VCaP (cell line): Measurements from ENCODE around the gene OAT.
A peak's percentile ranks its signal among the peaks of the same experiment; 100 is the strongest.

ENCODE experiments used
- H3K27ac ChIP-seq: fragments of 450-650 bp; 2 replicates; pipeline ENCODE4 v1.5.1; 2017
- TF ChIP-seq, protein P1 (sequence below): fragments of 450-650 bp; conservative IDR thresholded peaks from 2 replicates; pipeline ENCODE4 v1.5.1; 2017; ENCODE audit warnings: mild to moderate bottlenecking, moderate library complexity

The OAT gene

DNA sequence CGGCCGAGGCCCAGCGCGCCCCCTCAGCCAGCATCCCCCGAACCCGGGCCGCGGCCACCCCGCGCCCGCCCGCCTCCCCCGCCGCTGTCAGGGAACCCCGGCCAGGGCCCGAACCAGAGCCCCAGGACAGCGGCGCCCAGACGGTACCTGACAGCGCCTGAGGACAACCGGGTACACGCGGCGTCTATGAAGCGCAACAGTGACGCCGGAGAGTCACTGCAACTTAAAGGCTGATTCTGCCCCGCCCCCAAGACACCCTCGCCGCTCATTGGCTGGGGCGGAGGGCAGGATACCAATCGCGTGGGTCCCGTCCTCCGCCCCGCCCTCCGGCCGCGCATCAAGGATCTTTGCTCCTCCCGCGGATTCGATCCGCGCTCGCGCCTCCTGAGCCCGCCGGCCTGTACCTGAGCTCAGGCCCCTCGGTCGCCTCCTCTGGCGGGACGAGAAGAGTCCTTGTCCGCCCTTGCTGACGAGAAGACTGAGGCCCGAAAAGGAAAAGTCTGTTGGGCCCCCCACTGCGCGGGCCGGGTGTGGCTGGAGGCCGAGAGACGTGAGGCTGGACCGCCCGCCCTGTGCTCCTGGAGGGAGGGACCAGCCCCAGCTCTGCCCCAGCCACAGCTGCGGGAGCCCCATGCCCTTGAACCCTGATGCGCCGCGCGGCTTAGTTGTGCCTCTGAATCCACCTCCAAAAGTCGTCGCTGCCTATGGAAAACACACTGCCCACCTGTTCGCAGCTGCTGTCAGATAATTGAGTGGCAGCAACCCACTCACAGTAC, at the start of gene OAT:
Gene OAT, minus strand, starts transcription at position 198 of the 776 bp plus-strand sequence. CDS start 6,752 bp downstream, outside the sequence.
- TF ChIP-seq, protein P1, sequence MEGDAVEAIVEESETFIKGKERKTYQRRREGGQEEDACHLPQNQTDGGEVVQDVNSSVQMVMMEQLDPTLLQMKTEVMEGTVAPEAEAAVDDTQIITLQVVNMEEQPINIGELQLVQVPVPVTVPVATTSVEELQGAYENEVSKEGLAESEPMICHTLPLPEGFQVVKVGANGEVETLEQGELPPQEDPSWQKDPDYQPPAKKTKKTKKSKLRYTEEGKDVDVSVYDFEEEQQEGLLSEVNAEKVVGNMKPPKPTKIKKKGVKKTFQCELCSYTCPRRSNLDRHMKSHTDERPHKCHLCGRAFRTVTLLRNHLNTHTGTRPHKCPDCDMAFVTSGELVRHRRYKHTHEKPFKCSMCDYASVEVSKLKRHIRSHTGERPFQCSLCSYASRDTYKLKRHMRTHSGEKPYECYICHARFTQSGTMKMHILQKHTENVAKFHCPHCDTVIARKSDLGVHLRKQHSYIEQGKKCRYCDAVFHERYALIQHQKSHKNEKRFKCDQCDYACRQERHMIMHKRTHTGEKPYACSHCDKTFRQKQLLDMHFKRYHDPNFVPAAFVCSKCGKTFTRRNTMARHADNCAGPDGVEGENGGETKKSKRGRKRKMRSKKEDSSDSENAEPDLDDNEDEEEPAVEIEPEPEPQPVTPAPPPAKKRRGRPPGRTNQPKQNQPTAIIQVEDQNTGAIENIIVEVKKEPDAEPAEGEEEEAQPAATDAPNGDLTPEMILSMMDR: peak; percentile 32

DNA sequence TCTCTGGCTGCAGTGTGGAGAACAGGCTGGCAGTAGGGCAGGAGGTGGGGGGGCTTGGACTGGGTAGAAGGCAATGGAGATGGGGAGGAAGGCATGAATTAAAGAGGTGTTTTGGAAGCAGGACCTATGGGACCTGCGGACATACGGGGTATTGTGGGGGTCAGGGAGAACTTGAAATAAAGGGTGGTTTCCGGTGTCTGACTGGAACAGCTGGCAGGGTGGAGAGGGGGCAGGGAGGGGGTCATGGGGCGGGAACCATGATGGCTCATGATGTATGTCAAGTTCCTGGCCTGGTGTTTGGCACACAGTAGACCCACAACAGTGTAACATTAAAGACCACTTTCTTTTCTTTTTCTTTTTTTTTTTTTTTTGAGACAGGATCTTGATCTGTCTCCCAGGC, 48.4 kb upstream of the OAT start:
- TF ChIP-seq, protein P1: no peak
- H3K27ac ChIP-seq: no peak overlapping the region

More for the DNA sequence above, at the start of gene OAT:
- peak within 1 kb of the TSS; percentile 37; the same call in 1 of the 2 replicates for H3K27ac ChIP-seq

DNA sequence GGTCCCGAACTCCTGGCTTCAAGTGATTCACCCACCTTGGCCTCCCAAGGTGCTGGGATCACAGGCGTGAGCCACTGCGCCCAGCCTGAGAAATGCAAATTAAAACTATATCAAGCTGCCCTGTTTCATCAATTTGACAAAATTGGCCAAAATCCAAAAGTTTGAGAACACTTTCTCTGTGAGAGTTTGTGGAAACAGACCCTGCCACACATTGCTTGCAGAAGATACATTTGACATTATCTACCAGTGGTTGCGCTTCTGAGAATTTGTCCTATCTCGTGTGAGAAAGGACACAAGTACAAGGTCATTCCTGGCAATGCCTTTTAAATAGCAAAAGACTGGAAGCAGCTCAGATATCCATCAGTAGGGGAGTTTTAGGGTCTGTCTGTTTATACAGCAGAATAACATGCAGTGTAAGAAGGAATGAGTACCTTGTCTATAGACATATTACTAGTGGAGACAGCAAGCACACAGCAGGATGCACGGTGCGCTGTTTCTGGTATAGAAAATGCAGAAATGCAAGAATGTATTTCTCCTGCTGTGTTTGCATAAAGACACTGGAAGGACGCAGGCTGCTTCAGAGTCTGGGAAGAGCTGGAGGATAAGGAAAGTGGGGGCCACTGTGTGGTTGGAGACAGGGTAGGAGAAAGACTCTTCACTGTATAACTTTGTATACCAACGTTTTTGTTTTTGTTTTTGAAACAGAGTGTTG, 47.2 kb upstream of the OAT start:
- no peak overlapping the region for H3K27ac ChIP-seq
- TF ChIP-seq, protein P1: no peak

DNA sequence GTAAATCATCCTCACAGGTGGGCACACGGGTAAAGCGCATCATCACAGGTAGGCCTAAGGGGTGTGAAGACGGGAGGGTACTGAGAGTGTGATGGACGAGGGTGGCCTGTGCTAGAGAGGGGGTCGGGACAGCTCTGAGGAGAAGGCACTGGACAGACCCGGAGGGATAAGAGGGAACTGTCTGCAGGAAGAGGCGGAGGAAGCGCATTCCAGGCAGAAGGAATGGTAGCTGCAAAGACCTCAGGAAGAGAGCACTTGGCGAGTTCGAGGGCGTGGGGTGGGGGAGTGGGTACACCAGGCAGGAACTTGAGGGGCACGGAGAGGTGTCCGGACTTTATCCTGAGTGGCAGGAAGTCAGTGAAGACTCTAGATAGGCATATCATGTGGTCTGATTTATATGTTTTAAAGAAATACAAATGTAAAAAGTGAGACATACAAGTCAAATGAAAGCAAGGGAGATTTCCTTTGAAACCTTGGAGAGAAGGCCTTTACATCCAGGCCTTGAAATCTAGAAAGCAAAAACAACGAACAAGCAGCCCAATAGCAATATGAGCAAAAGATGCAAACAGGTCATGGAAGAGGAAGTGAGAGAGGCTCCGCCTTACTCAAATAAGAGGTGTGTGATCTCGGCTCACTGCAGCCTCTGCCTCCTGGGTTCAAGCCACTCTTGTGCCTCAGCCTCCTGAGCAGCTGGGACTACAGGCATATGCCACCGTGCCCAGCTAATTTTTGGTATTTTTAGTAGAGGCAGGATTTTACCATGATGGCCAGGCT, 46.5 kb upstream of the OAT start:
- TF ChIP-seq, protein P1: no peak

DNA sequence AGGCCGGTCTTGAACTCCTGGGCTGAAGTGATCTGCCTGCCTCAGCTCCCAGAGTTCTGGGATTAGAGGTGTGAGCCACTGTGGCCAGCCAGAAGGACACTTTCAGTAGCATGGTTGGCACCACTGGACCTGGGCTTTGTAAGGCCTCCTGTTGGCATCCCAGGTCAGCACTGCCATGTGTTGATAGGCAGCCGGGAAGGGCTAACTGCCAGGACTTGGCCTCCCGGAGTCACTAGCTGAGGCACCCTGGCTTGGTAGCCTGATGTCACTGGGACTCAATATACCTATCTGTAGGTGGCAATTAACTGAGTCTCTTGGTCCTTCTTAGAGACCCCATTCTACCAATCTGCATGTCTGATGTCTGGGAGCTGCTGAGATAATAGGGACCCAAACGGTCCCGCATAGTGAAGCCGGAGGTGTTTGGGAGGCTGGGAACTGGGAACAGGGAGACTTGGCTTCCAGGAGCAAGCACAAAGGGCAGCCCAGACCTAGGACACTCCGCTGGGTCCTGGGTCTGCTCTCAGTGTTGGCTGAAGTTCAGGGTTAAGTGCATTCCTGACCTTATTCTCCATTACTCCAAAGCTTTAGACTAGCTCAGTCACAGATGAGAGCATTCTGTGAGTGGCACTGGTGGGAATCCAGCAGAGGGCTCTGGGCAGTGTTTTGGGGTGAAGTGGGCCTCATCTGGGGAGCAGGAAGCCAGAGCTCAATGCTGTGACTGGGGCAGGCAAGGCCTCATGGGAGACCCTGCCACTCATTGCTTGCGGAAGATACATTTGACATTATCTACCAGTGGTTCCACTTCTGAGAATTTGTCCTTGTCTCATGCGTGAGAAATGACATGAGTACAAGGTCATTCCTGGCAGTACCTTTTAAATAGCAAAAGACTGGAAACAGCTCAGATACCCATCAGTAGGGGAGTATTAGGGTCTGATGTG, 45.6 kb upstream of the OAT start:
- TF ChIP-seq, protein P1: no peak

More for the DNA sequence above, 46.5 kb upstream of the OAT start:
- H3K27ac ChIP-seq: no peak overlapping the region

DNA sequence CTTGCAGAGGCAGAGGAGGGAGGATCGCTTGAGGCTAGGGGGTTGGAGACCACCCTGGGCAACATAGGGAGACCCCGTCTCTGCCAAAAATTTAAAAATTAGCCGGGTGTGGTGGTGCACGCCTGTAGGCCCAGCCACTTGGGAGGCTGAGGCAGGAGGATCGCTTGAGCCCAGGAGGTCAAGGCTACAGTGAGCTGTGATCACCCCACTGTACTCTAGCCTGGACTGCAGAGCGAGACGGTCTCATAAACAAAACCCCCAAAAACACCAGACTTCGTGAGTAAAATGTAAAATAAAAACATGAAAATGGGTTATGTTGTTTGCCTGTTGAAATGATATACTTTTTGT, 43.6 kb upstream of the OAT start:
- peak overlapping the region; percentile 67 for H3K27ac ChIP-seq
- TF ChIP-seq, protein P1: no peak

More for the DNA sequence above, 45.6 kb upstream of the OAT start:
- no peak overlapping the region for H3K27ac ChIP-seq
